Duodenal mucosa (tissue), 2 donors: ENCODE data around the gene STK11.

ENCODE experiments used
- H3K27ac ChIP-seq: one replicate; pipeline ENCODE4 v1.7.0; 2013; ENCODE audit warnings: low read depth, low read length
- H3K27me3 ChIP-seq, 2 donors: one replicate each; pipeline ENCODE4 v1.7.0; 2013; ENCODE audit warnings: low read length in 2 of 2, control low read depth in 1 of 2; ENCODE audit not compliant: insufficient read depth in 2 of 2, control insufficient read depth in 1 of 2
- H3K36me3 ChIP-seq, 2 donors: one replicate each; pipeline ENCODE4 v1.7.0; 2013; ENCODE audit warnings: low read length in 2 of 2, control low read depth in 1 of 2; ENCODE audit not compliant: insufficient read depth in 2 of 2, control insufficient read depth in 1 of 2
- H3K4me1 ChIP-seq, 2 donors: one replicate each; pipeline ENCODE4 v1.7.0; 2013; ENCODE audit warnings: low read length in 2 of 2, control low read depth in 1 of 2; ENCODE audit not compliant: insufficient read depth in 2 of 2, control insufficient read depth in 1 of 2
- H3K4me3 ChIP-seq, 2 donors: one replicate each; pipeline ENCODE4 v1.7.0; 2013; ENCODE audit warnings: low read length in 2 of 2, low read depth in 1 of 2
- H3K9ac ChIP-seq, 2 donors: one replicate each; pipeline ENCODE4 v1.7.0; 2013; ENCODE audit warnings: low read length in 2 of 2, low read depth in 1 of 2
- H3K9me3 ChIP-seq, 2 donors: one replicate each; pipeline ENCODE4 v1.7.0; 2013; ENCODE audit warnings: low read length in 2 of 2, control low read depth in 1 of 2; ENCODE audit not compliant: control insufficient read depth in 1 of 2

STK11 gene

DNA sequence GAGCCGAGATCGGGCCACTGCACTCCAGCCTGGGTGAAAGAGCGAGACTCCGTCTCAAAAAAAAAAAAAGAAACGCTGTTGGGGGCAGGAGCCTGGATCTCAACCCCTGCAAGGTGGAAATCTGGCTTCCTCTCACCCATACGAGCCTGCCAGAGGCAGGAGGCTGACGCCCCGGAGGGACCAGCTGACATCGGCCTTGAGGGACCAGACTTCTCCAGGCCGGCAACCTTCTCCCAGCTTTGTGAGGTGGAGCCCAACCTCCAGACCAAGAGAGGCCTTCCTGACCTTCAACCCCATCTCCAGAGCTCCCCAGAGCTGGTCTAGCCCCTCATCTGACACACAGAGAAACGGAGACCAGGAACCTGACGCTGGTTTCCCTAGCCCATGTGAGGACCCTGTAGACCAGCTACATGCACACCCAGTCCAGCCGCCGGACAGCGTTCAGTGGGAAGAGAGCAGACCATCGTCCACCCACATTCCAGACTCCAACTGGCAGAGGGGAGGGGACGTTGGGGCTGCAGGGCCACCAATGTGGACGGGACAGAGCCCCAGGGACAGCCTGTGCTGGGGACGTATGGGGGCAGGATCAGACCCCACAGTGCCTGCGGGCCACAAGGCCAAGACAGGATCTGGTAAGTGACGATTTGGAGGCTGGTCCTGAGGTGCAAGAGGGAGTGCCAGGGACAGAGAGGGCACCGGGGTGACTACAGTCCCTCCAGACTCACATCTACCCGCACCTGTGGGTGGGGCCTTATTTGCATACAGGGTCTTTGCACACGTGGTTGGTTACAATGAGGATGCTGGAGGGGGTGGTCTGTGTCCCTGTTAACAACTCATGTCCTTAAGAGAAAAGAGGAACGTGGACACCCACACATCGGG is 42.9 kb upstream of the STK11 start:
- no peak overlapping the region for H3K9ac ChIP-seq
- H3K4me1 ChIP-seq, result peaks cover 0 to 4% of the 10 kb centered on the region in 2 donors
- H3K27me3 ChIP-seq, result no peaks in the 10 kb centered on the region
- peaks cover 0 to 17% of the 10 kb centered on the region in 2 donors for H3K36me3 ChIP-seq
- H3K4me3 ChIP-seq, result no peak overlapping the region
- H3K9me3 ChIP-seq, result no peaks in the 10 kb centered on the region
- H3K27ac ChIP-seq, result no peak overlapping the region

DNA sequence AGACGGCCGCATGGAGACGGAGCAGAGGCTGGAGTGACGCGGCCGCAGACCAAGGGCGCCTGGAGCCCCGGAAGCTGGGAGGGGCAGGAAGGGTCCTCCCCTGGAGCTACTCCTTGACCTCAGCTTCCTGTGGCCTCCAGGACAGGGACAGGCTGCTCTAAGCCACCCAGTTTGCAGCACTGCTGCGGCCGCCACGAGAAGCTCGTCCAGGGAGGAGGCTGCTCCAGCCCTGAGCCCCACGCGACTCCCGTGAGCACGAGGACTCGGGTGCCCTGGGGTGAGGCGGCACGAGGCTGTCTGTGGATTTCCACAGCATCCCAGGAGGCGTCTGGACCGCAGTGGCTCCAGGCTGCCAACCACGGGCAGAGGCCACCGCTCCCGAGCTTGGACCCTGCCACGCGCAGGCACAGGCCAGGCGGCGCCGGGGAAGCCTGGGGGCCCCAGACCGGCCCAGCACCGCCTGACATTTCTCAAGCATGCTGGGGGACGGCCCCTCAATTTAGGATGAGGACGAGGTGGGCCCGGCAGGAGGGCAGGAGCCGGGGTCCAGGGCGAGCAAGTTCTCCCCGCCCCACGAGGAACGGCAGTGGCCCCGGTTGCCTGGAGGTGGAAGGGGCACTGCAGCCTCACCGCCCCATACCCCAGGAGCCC is 42.2 kb upstream of the STK11 start:
- no peak overlapping the region for H3K9ac ChIP-seq
- no peak overlapping the region for H3K4me3 ChIP-seq
- H3K27me3 ChIP-seq, result no peaks in the 10 kb centered on the region
- peaks cover 0 to 4% of the 10 kb centered on the region in 2 donors for H3K4me1 ChIP-seq
- H3K9me3 ChIP-seq, result no peaks in the 10 kb centered on the region
- peaks cover 0 to 17% of the 10 kb centered on the region in 2 donors for H3K36me3 ChIP-seq
- H3K27ac ChIP-seq, result no peak overlapping the region

DNA sequence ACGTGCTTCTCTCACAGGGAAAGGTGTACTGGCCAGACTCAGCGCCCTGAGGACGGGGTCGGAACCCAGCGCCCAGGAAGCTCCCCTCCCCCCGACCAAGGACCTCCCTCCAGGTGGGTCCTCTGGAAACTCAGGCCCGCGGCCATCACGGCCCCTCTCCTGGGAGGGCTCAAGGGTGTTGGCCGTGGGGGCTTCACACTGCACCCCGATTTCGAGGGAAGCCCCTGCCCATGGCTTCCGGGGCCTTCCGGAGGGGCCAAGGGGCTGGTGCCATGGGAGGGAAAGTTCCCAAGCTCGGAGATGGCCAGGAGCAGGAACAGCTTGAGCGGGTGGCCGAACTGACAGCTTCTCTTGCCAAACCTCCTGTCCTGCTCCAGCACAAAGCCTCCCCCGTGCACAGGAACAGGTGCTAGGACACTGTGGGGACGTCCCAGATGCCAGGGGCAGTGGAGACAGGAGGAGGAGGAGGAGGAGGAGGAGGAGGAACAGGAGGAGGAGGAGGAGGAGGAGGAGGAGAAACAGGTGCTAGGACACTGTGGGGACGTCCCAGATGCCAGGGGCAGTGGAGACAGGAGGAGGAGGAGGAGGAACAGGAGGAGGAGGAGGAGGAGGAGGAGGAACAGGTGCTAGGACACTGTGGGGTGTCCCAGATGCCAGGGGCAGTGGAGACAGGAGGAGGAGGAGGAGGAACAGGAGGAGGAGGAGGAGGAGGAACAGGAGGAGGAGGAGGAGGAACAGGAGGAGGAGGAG is 41.5 kb upstream of the STK11 start:
- H3K36me3 ChIP-seq, result peaks cover 0 to 24% of the 10 kb centered on the region in 2 donors
- no peaks in the 10 kb centered on the region for H3K27me3 ChIP-seq
- H3K9me3 ChIP-seq, result no peaks in the 10 kb centered on the region
- H3K27ac ChIP-seq, result no peak overlapping the region
- no peak overlapping the region for H3K4me3 ChIP-seq
- H3K4me1 ChIP-seq, result peaks cover under 1 to 4% of the 10 kb centered on the region in 2 donors
- no peak overlapping the region for H3K9ac ChIP-seq

DNA sequence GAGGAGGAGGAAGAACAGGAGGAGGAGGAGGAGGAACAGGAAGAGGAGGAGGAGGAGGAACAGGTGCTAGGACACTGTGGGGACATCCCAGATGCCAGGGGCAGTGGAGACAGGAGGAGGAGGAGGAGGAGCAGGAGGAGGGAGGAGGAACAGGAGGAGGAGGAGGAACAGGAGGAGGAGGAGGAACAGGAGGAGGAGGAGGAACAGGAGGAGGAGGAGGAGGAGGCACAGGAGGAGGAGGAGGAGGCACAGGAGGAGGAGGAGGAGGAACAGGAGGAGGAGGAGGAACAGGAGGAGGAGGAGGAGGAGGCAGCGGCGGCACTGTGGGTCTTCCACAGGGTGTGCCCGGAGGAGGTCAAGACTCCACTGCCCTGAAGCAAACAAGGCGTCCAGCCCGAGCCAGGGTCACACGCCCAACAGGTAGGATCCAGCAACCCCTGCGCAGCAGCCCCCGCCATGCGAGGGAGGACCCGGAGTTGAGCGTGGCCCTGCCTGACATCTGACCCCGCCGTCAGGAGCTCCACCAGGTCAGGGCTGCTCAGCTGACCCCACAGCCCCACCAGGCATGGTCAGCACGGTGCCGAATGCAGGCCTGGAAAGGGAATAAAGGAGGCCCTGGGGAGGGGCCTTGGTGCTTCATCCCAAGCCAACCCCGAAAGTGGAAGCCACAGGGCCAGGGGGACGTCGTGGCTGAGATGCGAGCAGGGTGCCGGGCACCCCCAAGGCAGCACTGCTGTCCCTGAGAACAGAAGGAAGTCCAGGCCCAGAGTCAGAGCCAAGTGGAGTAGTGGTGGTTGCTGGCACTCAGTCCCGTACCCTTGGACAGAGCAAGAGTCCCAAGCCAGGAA is 40.7 kb upstream of the STK11 start:
- Histone ChIP-seq H3K36me3 (peaks cover 0 to 29% of the 10 kb centered on the region in 2 donors), H3K4me1 (peaks cover 4 to 8% of the 10 kb centered on the region in 2 donors), H3K27me3 (no peaks in the 10 kb centered on the region), H3K27ac (no peak overlapping the region), H3K9me3 (no peaks in the 10 kb centered on the region), H3K9ac (no peak overlapping the region), H3K4me3 (no peak overlapping the region)

DNA sequence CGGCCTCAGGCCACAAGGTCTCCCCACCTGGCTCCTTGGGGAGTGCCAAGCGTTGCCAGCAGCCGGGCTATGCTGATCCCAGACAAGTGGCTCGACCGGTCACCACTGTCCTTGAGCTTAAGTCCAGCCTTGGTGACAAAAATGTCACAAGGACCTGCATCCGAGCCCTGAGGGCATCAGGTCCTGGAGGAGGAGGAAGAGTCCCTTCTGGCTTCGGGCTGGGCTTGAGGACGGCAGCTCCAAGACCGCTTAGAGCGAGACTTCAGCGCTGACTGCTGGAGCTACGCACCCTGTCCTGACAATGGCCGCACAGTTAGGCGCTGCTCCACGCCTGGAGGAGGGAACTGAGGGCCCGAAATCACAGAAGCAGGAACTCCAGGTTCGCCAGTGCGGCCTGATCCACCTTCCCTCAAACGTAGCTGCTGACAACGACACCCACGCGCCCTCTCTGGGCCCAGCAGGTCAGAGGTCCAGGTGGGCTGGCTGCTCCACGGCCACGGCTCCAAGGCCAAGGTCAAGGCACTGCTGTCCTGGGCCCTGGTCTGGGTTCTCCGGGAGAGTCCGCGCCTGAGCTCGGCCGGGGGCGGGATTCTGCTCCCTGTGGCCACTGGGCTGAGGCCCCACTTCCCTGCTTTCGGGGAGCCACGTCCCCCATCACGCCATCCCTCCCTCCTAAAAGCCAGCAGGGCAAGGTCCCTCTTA is 38.6 kb upstream of the STK11 start:
- no peaks in the 10 kb centered on the region for H3K27me3 ChIP-seq
- no peak overlapping the region for H3K4me3 ChIP-seq
- no peaks in the 10 kb centered on the region for H3K9me3 ChIP-seq
- H3K36me3 ChIP-seq, result peaks cover 5 to 37% of the 10 kb centered on the region in 2 donors
- peaks cover 14 to 28% of the 10 kb centered on the region in 2 donors for H3K4me1 ChIP-seq
- H3K27ac ChIP-seq, result no peak overlapping the region
- no peak overlapping the region for H3K9ac ChIP-seq

DNA sequence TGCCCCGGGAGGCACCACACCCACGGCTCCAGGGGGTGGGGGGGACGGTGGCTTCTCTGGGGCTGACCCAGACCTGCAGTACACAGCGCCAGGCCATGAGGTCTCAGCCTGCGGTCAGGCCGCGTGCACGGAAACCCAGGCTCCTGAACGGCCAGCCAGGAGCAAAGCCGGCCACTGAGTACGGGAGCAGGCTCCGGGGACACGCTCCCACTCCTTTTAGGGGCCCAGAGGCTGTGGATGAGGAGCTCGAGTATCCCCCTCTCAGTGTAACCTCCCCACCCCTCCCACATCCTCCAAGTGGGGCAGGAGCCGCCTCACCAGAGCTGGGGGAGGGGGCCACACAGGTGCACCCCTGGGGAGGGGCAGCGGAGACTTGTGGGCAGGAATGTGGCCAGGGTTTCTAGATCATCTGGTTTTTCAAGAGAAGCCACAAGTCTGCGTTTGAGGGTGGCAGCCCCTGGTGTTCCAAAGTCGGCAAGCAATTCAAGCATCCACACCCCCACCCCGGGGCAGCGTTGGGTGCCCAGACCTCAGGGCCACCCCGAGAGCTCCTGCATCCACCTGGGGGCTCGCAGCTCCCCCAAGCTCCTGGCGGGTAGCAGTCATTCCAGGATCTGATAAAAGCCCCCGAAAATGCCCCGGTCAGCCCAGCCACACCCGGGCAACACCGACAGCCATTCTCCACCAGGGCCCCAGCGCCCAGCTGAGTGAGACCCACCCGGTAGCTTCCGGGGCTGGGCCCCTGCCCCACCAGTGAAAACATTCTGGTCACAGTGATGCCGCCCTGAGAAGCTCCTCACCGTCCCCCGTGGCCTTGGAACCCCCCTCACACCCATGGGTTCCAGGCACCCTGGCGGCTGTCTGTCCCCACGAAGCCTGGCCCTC is 37.6 kb upstream of the STK11 start:
- peak overlapping the region in 1 of 2 donors; percentile 40 for H3K4me3 ChIP-seq
- no peaks in the 10 kb centered on the region for H3K9me3 ChIP-seq
- H3K4me1 ChIP-seq, result peaks cover 19 to 33% of the 10 kb centered on the region in 2 donors
- no peak overlapping the region for H3K27ac ChIP-seq
- peaks cover 5 to 34% of the 10 kb centered on the region in 2 donors for H3K36me3 ChIP-seq
- no peak overlapping the region for H3K9ac ChIP-seq
- H3K27me3 ChIP-seq, result no peaks in the 10 kb centered on the region

DNA sequence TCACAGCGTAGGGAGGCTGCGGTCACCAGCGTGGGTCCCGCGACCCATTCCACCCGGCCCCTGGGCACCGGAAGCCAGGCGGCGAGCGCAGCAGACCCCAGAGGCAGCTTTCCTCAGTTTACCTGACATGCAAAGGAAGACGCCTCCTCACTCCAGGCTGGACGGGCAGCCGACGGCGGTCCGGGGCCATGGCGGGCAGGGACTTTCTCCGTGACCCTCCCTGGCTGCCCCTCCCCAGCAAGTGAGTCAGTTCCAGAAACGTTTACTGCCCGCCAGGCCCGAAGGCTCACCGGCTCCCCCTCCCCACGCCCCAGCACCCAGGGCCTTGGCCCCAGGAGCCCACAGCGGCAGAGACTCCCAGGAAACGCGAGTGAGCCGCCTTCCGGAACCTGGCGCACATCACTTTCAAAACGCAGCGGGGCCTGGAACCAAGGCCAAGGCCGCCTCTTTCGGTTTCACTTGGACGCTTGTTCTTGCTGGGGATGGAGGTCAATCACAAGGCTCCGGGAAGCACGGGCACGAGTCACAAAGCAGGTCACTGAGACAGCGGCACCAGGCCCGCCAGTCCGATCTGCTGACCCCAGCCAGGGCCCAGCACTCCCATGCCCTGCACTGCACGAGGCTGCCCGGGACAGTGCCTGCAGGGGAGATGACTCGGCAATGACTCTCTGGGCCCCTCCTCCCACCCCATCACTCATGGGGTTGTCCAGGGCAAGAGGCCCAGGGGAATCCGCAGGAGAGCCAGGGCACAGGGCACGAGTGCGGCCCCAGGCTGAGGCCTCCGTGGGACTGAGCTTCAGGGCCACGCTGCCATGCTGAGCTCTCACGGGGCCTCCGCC is 36.8 kb upstream of the STK11 start:
- Histone ChIP-seq H3K4me3 (peak overlapping the region in 1 of 2 donors; percentile 40), H3K36me3 (peaks cover 5 to 34% of the 10 kb centered on the region in 2 donors), H3K9me3 (no peaks in the 10 kb centered on the region), H3K27ac (peak overlapping the region; percentile 50), H3K27me3 (no peaks in the 10 kb centered on the region), H3K9ac (no peak overlapping the region), H3K4me1 (peaks cover 19 to 33% of the 10 kb centered on the region in 2 donors)

DNA sequence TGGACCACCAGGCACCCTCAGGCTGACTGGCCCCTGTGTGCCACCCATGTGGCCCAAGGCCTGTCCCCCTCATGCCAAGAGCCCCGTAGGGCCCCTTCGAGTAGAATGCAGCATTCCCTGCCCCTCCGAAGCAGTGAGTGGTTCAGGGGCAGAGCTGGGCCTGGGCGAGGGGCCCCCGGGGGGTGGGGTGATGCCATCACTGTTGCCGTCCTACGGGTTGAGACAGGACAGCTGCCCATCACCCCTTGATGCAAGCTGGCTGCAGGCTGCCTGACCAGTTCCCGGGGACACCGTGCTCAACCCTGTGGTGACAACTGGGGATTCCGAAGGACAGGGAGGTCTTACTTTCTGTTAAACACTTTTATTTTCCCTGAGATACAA is 36.2 kb upstream of the STK11 start:
- Histone ChIP-seq H3K4me3 (peak overlapping the region in 1 of 2 donors; percentile 16), H3K27ac (peak overlapping the region; percentile 50), H3K9me3 (no peaks in the 10 kb centered on the region), H3K36me3 (peaks cover 5 to 34% of the 10 kb centered on the region in 2 donors), H3K4me1 (peaks cover 19 to 33% of the 10 kb centered on the region in 2 donors), H3K9ac (no peak overlapping the region), H3K27me3 (no peaks in the 10 kb centered on the region)
